T-cell (primary cell): Measurements from ENCODE around the gene LYSET. TPM values are rescaled to one million over a fixed set of nuclear protein-coding genes. Genes with fewer than 3 reads are reported as not detected.
"Not testable (repeated sequence)": the region's sequence is repeated elsewhere in the genome, so short reads cannot be mapped to it uniquely, and the experiment has no call there.

Experiments
- ATAC-seq, 4 experiments: fragments of 200-7000 bp in 3 of 4; fragments of 150-1000 bp in 1 of 4; cut with Tn5 transposase; replicated peaks in 1 of 4; 1 replicate in 3 of 4; 2 replicates in 1 of 4; pipeline ENCODE4 v1.10.0; 2021; ENCODE audit warnings: moderate library complexity in 3 of 4, mild to moderate bottlenecking in 2 of 4, moderate number of reproducible peaks in 1 of 4
- CTCF ChIA-PET, 2 donors: fragments of 300-600 bp; sonication (Branson Sonifier 250); formaldehyde crosslinking; loops; one replicate each; lab custom pipeline; 2022; ENCODE audit warnings: antibody characterized with exemption in 2 of 2; lab: Charles Lee
- POLR2A ChIA-PET, 2 donors: fragments of 300-600 bp; sonication (Branson Sonifier 250); formaldehyde crosslinking; loops; one replicate each; lab custom pipeline; 2022; ENCODE audit warnings: antibody characterized with exemption in 2 of 2; lab: Charles Lee
- DNase-seq, 35 experiments: peaks; one replicate each; pipeline versions ENCODE4 v3.0.0 to v3.0.0-alpha.2; 2013 to 2023
- H3K27ac ChIP-seq: one replicate; pipeline ENCODE4 v1.5.1; 2013; ENCODE audit warnings: low read length
- H3K27me3 ChIP-seq, 2 experiments: replicated peaks in 1 of 2; 1 replicate in 1 of 2; 2 replicates in 1 of 2; pipeline versions ENCODE4 v1.6.1 to v1.7.0; 2013; ENCODE audit warnings: low read length in 1 of 2, mixed read lengths in 1 of 2; ENCODE audit not compliant: control insufficient read depth in 2 of 2, insufficient read depth in 2 of 2; ENCODE audit errors: extremely low read depth in 1 of 2
- H3K36me3 ChIP-seq, 2 donors: 1 replicate in 1 of 2; 2 replicates in 1 of 2; pipeline versions ENCODE4 v1.6.1 to v1.7.0; 2013; ENCODE audit warnings: low read length in 1 of 2; ENCODE audit not compliant: control insufficient read depth in 2 of 2, insufficient read depth in 1 of 2; ENCODE audit errors: extremely low read depth in 1 of 2
- H3K4me1 ChIP-seq, 2 experiments: 1 replicate in 1 of 2; 2 replicates in 1 of 2; pipeline versions ENCODE4 v1.6.1 to v1.7.0; 2013; ENCODE audit warnings: low read length in 2 of 2, mixed read lengths in 1 of 2; ENCODE audit not compliant: insufficient read depth in 2 of 2, control insufficient read depth in 1 of 2; ENCODE audit errors: extremely low read depth in 1 of 2
- H3K4me3 ChIP-seq, 2 donors: 1 replicate in 1 of 2; 2 replicates in 1 of 2; pipeline versions ENCODE4 v1.5.1 to v1.7.0; 2013; ENCODE audit warnings: mild to moderate bottlenecking in 2 of 2, low read length in 1 of 2, moderate library complexity in 1 of 2; ENCODE audit not compliant: control insufficient read depth in 1 of 2; ENCODE audit errors: extremely low read depth in 1 of 2
- H3K9me3 ChIP-seq: 2 replicates; pipeline ENCODE4 v1.7.0; 2013
- H3K27ac Mint-ChIP-seq, 2 donors: one replicate each; pipeline ENCODE4 v1.8.0; 2020 to 2021; ENCODE audit warnings: mild to moderate bottlenecking in 2 of 2, mixed read lengths in 2 of 2
- H3K27me3 Mint-ChIP-seq, 2 donors: one replicate each; pipeline ENCODE4 v1.8.0; 2021 to 2022; ENCODE audit warnings: mixed read lengths in 2 of 2
- H3K36me3 Mint-ChIP-seq: one replicate; pipeline ENCODE4 v1.8.0; 2021; ENCODE audit warnings: mixed read lengths
- H3K4me1 Mint-ChIP-seq, 3 donors: one replicate each; pipeline ENCODE4 v1.8.0; 2020 to 2022; ENCODE audit warnings: mixed read lengths in 3 of 3, mild to moderate bottlenecking in 1 of 3
- H3K4me3 Mint-ChIP-seq, 3 donors: one replicate each; pipeline ENCODE4 v1.8.0; 2020 to 2022; ENCODE audit warnings: mild to moderate bottlenecking in 3 of 3, mixed read lengths in 3 of 3, moderate library complexity in 3 of 3
- H3K9me3 Mint-ChIP-seq, 3 donors: one replicate each; pipeline ENCODE4 v1.8.0; 2020 to 2022; ENCODE audit warnings: mixed read lengths in 3 of 3
- WGBS: methylation state at CpG from one replicate; pipeline ENCODE4 v1.1.5; 2013; ENCODE audit warnings: missing lambda C conversion rate; ENCODE audit not compliant: insufficient coverage; 5-methylcytosine and 5-hydroxymethylcytosine counted together
- total RNA-seq, 35 experiments: library from RNA in 6 of 35; stranded (reverse) in 6 of 35; fragments of 120-200 nt in 1 of 35; gene quantifications; one replicate each; pipeline versions ENCODE4 v1.2.1 to v1.2.4 and lab custom pipeline; 2013 to 2026

Gene LYSET
- total RNA-seq (10 to 100 TPM in 4 of 5 donors, 1 to 10 TPM in 1; 7.9 to 16.9 (median 14.8) TPM), total RNA-seq (lab: John Stamatoyannopoulos, UW) (2.7 to 12.7 (median 7.6) reads per million in 29 experiments)
- 18.5 TPM for total RNA-seq (2013)

DNA sequence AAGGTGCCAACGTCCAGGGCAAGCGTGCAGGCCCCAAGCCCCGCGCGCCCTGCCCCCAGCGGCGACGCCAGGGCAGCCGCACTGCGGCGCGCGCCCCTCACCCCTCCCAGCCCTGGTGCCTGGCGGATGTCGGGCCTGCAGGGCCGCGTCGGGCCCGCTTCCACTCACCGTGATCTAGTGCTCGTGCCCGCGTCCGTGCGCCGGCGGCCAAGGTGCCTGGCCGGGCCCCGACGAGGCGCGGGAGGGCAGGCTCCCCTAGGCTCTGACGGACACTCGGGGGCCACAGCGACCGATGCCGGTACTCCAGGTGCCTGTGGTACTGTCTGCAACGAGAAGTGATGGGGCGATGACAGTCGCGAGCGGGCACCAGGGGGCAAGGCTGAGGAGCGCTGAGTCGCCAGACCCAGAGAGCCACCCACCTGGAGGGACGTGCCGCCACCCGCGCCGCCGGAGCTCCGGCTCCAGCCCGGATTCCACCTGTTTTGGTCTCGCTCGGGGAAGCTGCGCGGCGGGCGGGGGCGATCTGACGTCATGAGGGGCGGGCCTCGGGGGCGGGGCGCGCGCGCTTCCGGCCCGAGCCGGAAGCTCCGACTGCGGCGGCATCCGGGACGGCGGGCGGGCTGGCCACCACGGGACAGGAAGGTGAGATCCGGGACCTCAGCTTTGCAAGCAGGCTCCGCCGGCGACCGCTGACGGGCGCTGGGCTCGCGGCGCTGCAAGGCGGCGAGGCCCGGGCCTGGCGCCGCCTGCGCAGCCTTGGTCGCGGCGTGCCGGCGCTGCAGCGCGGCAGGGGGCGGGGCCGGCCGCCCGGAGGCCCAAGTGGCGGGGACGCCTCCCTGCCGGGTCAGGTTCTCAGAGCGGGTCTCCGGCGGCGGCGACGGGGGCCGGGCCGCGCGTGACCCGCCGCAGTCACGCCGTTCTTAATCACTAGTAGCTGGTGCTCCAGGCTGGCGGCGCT, at the start of gene LYSET, which contains the start of gene MOAP1:
LYSET (plus strand) TSS at position 927 of the 958 bp plus-strand sequence. CDS start 89 bp downstream, outside the sequence.
MOAP1 (minus strand) TSS at position 507 of the 958 bp plus-strand sequence. CDS start 655 bp downstream, outside the sequence.
- ChIA-PET POLR2A (interaction anchor here in 1 of 2 donors (0.5 to 1.1 kb wide), 5 partner anchors 8 to 147 kb away, joined by 3 to 11 read pairs (median 3); no protein-coding TSS in a partner anchor), CTCF (interaction anchor here (0.5 to 4.6 kb wide), 9 partner anchors 20 to 901 kb away, joined by 3 to 21 read pairs (median 4); partner anchors contain the start of genes GON7 (in 1 of the 2) and UBR7 (in 1 of the 2))
- Mint-ChIP-seq H3K36me3 (peaks cover 11% of the 10 kb centered on the region), H3K27ac (peak within 1 kb of the TSS; percentile 94 to 97), H3K4me1 (peaks cover 39 to 44% (median 41%) of the 10 kb centered on the region in 3 donors), H3K9me3 (no peaks in the 10 kb centered on the region), H3K4me3 (peak within 1 kb of the TSS; percentile 91 to 95 (median 92)), H3K27me3 (no peaks in the 10 kb centered on the region)
- peak; percentile 91 to 93 (median 92) for ATAC-seq
- WGBS = under 1% methylated on average over 124 of the region's 124 CpGs
- H3K9me3 ChIP-seq = no peaks in the 10 kb centered on the region
- H3K4me3 ChIP-seq = peak within 1 kb of the TSS; percentile 85 to 92
- no peaks in the 10 kb centered on the region for H3K27me3 ChIP-seq
- peaks cover 24 to 30% of the 10 kb centered on the region in 2 experiments for H3K4me1 ChIP-seq
- peak within 1 kb of the TSS; percentile 97 for H3K27ac ChIP-seq
- DNase-seq = peak; percentile 84 to 95 (median 90)
- peaks cover 0 to 34% of the 10 kb centered on the region in 2 donors for H3K36me3 ChIP-seq

DNA sequence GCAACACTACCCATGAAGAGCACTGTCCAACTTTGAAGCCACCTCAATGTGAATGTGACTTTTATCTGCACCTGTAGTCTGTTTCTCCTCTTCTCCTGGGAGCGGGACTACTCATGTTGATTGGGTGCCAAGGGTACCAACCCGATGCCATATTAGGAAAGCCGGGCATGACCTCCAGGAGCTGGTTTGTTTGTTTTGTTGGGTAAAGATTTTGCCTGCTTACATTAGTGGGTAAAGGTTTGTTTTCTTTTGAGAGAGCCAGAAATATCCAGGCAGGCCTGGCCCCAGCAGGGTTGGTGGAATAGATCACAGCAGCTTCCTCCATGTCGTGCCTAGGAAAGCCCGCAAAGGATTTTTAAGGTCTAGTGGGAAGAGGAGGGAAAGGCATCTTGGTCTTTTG, 49.7 kb upstream of the LYSET start:
- peaks cover 0 to 4% of the 10 kb centered on the region in 2 experiments for H3K4me1 ChIP-seq
- Mint-ChIP-seq H3K4me3 (no peak overlapping the region), H3K36me3 (no peaks in the 10 kb centered on the region), H3K4me1 (peaks cover 1 to 6% (median 2%) of the 10 kb centered on the region in 3 donors), H3K9me3 (no peaks in the 10 kb centered on the region), H3K27ac (no peak overlapping the region), H3K27me3 (no peaks in the 10 kb centered on the region)
- H3K4me3 ChIP-seq = no peak overlapping the region
- ATAC-seq (no peak), DNase-seq (no peak)
- H3K27ac ChIP-seq = no peak overlapping the region
- peaks cover 0 to 6% of the 10 kb centered on the region in 2 experiments for H3K27me3 ChIP-seq
- 89% methylated on average over 2 of the region's 5 CpGs for WGBS
- ChIA-PET POLR2A (no interaction called here), CTCF (interaction anchor here in 1 of 2 donors (5.6 kb wide), 1 partner anchor 21 kb away, joined by 66 read pairs; the partner anchor contains the start of gene ITPK1)
- no peaks in the 10 kb centered on the region for H3K9me3 ChIP-seq
- no peaks in the 10 kb centered on the region for H3K36me3 ChIP-seq

- no peak for DNase-seq
- ATAC-seq = no peak
- peaks cover 1 to 6% (median 2%) of the 10 kb centered on the region in 3 donors for H3K4me1 Mint-ChIP-seq
- no peaks in the 10 kb centered on the region for H3K36me3 Mint-ChIP-seq
- POLR2A ChIA-PET = no interaction called here
- Histone ChIP-seq H3K27ac (no peak overlapping the region), H3K27me3 (peaks cover 0 to 6% of the 10 kb centered on the region in 2 experiments), H3K4me1 (peaks cover 0 to 4% of the 10 kb centered on the region in 2 experiments), H3K4me3 (no peak overlapping the region), H3K36me3 (no peaks in the 10 kb centered on the region), H3K9me3 (no peaks in the 10 kb centered on the region)
- no peak overlapping the region for H3K27ac Mint-ChIP-seq
- H3K9me3 Mint-ChIP-seq = no peaks in the 10 kb centered on the region
- CTCF ChIA-PET = interaction anchor here in 1 of 2 donors (5.6 kb wide), 1 partner anchor 22 kb away, joined by 66 read pairs; the partner anchor contains the start of gene ITPK1
- WGBS = 86% methylated on average over 8 of the region's 8 CpGs
- H3K27me3 Mint-ChIP-seq = no peaks in the 10 kb centered on the region
- H3K4me3 Mint-ChIP-seq = no peak overlapping the region
Measured at GRCh38 chr14:93136009-93136408, 49.1 kb upstream of the LYSET start.

- H3K27ac Mint-ChIP-seq, H3K4me1 ChIP-seq, H3K4me3 ChIP-seq, H3K9me3 ChIP-seq, POLR2A ChIA-PET, DNase-seq, H3K4me1 Mint-ChIP-seq, H3K4me3 Mint-ChIP-seq, H3K36me3 ChIP-seq, H3K27me3 ChIP-seq, H3K9me3 Mint-ChIP-seq, H3K36me3 Mint-ChIP-seq, H3K27me3 Mint-ChIP-seq, ATAC-seq, H3K27ac ChIP-seq: not testable (repeated sequence)
- WGBS = 76% methylated on average over 11 of the region's 13 CpGs
- CTCF ChIA-PET = interaction anchor here (0.5 to 1.2 kb wide), 4 partner anchors 18 to 866 kb away, joined by 3 read pairs; no protein-coding TSS in a partner anchor
Measured at GRCh38 chr14:93136508-93136907, 48.6 kb upstream of the LYSET start.

GRCh38 chr14:93137864-93138263, 47.3 kb upstream of the LYSET start:
- WGBS = 77% methylated on average over 5 of the region's 17 CpGs
- H3K9me3 Mint-ChIP-seq = no peaks in the 10 kb centered on the region
- H3K36me3 ChIP-seq = no peaks in the 10 kb centered on the region
- no peaks in the 10 kb centered on the region for H3K9me3 ChIP-seq
- peaks cover 0 to 4% of the 10 kb centered on the region in 2 experiments for H3K4me1 ChIP-seq
- DNase-seq (no peak), ATAC-seq (no peak)
- no peaks in the 10 kb centered on the region for H3K36me3 Mint-ChIP-seq
- ChIA-PET POLR2A (no interaction called here), CTCF (interaction anchor here (1.1 to 2.2 kb wide), 4 partner anchors 19 to 177 kb away, joined by 3 to 20 read pairs (median 4); no protein-coding TSS in a partner anchor)
- no peaks in the 10 kb centered on the region for H3K27me3 Mint-ChIP-seq
- H3K4me3 Mint-ChIP-seq = no peak overlapping the region
- no peak overlapping the region for H3K27ac ChIP-seq
- peaks cover 1 to 6% (median 2%) of the 10 kb centered on the region in 3 donors for H3K4me1 Mint-ChIP-seq
- peaks cover 0 to 4% of the 10 kb centered on the region in 2 experiments for H3K27me3 ChIP-seq
- no peak overlapping the region for H3K4me3 ChIP-seq
- H3K27ac Mint-ChIP-seq = no peak overlapping the region
